HG03025 (cell line): ENCODE results near the gene PDE4D.
"Not testable (repeated sequence)": the region's sequence is repeated elsewhere in the genome, so short reads cannot be mapped to it uniquely, and the experiment has no call there.

Source experiments
- ATAC-seq: cut with Tn5 transposase; IDR thresholded peaks from one replicate; pipeline ENCODE4 v1.9.1; 2021; ENCODE audit warnings: mild to moderate bottlenecking, moderate library complexity; ENCODE audit not compliant: unreplicated experiment, low FRiP score

PDE4D gene

DNA sequence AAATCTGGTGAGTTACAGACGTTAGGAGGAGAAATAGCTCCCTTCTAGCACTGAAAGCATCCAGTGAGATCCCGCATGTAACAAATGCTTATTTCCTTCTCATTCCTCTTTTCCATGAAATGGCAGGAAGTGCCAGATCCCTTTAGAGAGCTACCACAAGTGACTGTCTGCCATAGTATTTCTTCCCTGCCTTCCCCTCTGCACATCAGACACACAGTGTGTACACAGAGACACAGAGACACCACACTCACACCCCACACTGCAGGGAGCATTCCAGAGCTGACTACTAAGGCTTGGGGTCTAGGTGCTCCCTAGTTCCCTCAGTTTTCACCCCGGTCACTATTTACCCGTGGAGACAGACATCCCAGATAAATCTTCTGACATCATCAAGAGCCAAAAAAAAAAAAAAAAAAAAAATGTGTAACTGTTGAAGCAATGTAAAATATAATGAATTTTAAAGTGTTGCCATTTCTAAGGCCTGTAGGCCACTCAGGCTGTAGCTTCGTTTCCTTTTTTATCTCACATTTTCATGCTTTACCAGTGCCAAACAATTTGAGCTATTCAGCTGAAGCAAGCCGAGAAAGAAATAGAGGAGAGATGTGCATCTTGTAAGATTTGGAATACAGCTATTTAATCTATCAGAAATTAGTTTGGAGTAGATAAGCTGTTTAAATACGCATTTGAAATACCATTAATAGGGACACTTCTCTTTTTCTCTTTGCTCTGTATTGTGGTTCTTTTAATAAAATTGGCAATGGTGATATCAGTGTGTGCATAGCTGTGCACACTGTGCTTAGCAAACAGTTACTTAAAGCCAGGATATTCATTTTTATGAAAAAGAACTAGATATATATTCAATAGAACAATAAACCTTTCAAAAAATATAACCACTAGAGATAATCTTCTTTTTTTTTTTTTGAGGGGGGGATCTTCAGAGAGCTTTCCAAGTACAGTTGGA, 405.5 kb downstream of the PDE4D start:
- ATAC-seq: no peak

GRCh38 chr5:59487068-59487686, 406.3 kb downstream of the PDE4D start:
- ATAC-seq: no peak

DNA sequence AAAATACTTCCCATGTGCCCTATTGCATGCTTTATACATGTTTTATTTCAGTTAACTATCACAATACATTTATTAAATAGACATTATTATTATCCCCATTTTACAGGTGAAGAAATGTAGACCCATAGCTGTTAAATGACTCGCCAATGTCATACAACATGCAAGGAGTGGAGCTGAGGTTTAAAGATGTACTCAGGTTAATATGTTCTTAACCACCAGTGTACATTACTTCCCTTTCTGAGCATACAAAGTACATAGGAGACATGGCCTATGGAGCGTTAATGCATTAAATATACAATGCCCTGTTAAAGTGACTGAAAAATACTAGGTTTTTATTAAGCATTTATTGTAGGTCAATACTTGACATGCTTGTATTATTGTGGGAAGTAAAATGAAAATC, 407.0 kb downstream of the PDE4D start:
- no peak for ATAC-seq

DNA sequence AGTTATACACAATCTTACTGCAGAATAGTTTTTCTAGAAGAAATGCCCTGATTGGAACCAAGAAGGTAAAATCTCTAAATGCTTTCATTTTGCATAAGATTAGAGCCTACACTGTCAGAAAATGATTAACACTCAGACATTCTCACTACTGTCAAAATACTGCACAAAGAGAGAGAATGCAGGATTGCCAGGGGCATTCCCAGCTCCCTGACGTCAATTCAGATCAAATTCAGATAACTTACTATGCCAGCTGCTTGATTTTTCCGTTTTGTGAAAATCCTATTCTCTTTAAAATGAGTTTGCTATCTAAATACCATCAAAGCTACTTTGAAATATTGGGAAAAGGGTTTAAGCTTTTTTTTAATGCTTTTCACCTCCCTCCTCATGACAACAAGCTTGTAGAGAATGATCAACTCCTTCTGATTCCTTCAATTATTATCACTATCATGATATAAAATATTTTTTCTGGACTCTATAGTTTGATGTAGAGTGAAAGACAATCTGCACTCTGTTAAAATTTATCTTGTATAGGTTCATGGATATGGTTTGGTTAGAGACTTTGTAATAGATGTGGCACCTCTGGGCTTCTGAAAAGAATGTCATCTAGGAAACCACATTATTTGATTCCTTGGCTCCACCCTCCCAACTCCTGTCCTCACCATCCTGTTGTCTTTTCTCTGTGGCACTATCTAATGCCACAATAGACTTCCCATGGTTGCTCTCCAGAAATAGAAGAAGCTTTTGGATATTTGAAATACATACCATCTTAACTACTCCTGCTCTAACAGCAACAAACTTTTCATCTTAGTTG, 407.7 kb downstream of the PDE4D start:
- no peak for ATAC-seq

- no peak for ATAC-seq
Observed at GRCh38 chr5:59485107-59485506, 408.4 kb downstream of the PDE4D start.

GRCh38 chr5:59484618-59485017, 408.9 kb downstream of the PDE4D start:
- ATAC-seq: no peak

DNA sequence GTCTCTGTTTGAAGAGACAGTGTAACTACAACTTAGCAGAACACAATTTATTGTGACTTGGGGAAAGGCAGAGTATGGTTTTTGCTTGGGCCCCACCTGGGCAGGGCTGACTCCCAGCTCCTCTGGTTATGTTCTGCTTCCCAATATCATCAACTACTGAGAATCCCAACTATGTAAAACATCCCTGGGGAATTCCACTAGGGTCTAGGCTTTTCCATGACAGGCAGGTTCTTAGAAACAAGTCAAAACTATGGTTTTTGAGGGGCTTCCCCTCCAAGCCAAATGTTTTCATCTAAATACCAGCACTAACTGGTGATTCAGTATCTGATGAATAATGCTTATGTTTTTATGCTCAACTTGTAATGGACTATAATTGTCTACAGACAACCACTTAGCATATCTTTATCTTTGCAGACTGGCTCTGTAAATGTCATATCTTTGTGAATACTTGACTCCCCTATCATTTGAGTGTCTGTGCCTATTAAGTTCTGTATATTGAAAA, 409.5 kb downstream of the PDE4D start:
- no peak for ATAC-seq

- ATAC-seq: no peak
Observed at GRCh38 chr5:59479086-59479485, 414.4 kb downstream of the PDE4D start.

GRCh38 chr5:59474324-59474723, 419.2 kb downstream of the PDE4D start:
- ATAC-seq: no peak

- ATAC-seq: no peak
Observed at GRCh38 chr5:59473611-59474010, 419.9 kb downstream of the PDE4D start.

DNA sequence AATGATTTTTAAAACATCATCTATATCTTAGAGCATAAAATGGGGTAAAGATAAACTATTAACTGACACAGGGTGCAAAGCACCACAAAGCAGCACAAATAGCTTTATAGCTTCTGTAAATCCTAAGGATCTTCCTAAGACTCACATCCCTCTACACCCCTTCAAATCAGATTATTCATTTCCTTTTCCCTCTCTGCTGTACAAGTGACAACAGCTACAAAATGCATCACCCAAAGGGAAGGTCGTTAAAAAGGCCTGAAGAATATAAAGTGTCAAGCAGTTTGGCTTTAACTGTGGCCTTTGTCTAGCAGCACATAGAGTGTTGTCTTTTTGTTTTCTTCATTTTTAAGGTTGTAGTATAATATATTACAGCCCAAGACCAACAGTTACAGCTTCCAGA, 422.1 kb downstream of the PDE4D start:
- no peak for ATAC-seq

GRCh38 chr5:59467969-59468368, 425.6 kb downstream of the PDE4D start:
- no peak for ATAC-seq

DNA sequence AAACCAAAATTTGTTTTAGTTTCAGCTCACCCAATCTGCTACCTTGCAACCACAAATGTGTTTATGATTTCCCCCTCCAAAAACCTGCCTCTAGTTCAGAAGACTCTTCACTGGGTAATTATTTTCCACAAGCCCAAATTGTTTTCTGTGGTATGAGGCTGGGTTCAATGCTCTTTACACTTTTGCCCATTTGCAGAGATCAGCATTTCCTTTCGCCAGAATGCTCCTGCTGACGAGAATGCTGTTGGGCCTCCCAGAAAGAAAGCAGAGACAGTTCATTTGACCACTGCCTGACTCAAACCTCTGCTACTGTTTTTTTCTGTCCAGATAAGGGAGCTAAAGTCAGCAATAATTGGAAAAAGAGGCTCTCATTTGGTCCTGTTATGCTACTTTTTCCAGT, 427.3 kb downstream of the PDE4D start:
- ATAC-seq: no peak

DNA sequence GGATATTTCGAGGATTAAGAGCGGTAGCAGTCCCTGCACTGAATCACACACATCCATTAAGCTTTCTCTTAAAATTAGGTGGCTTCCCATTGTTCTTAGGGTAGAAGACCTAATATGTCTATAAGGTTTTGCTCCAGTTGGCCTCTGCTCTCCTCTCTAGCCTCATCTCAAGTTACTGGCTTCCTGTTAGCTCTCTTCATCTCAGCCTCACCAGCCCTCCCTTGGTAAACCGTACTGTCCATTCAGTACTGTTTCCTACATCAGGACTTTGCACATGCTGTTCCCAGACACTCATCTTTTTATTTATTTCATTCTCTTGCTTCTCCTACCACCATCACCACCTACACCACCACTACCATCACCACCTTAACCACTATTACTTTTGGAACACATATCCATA, 428.6 kb downstream of the PDE4D start:
- ATAC-seq: no peak

GRCh38 chr5:59463618-59464166, 429.8 kb downstream of the PDE4D start:
- not testable (repeated sequence) for ATAC-seq

DNA sequence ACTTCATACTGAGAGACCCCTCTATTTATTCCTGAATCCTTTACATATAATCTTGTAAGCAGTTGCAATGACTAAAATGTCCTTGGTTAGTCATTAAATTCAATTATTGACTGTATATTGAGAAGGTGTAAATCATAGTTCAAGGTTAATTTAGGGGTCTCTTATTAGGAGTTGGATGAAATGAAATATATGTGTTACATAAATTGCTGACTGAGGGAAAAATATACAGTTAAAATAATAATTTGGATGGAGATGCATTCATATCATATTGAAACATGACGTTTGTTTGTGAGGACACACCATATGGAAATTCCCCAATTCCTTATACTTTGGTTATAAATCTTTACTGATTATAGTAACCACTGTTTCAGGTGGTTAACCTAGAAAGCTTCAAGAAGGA, 430.6 kb downstream of the PDE4D start:
- ATAC-seq: no peak

DNA sequence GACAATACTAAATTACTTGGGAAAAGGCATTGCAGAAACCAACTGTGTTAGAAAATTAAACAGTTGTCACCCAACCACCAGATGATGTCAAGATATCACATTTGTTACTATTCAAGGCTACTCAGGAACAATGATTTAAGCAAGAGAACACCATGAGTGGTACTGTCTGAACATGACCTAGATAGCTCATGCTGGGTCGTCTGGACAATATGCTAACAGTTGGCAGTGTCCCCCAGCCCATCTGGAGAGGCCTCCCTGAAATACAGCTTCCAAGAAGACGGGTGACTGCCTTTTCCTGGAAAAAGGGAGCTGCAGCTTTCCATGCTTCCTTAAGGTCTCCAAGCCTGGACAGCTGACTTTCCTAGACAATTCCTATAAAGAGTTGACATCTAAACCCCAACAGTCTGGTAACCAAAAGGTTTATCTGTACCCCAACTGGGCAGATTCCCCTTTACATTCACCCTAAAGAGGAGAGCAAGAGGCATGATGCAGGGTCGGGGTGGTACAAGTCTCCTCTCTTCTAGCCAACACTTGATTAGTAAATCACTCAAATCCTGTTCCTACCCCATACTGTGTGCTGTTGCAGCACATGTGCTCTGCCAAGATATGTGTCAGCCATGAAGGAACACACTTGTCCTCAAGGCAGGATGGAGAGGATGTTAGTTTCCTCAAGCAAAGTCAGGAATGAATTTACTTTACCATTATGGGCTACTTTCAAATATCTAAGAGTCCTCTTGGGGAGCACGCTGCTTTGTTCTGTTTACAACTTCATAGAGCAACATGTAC, 433.0 kb downstream of the PDE4D start:
- ATAC-seq: no peak

- no peak for ATAC-seq
Observed at GRCh38 chr5:59458966-59459729, 434.4 kb downstream of the PDE4D start.

DNA sequence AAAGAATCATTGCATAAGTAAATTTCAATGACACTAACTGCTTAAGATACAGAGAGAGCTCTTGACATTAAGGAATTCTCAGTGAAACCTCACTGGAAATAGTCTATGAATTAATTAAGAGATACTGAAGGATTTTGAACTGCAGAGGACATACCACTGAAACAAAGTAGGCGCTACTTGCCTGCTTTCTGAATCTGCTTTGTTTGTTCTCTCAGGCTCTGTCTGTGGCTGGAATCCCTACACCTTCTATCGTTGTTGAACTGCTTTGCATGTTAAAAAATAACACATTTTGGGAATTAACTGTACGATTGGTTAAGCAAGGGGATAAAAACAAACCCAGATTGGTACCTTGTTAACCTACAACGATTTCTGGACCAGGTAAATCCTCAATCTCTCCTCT, 435.2 kb downstream of the PDE4D start:
- no peak for ATAC-seq
